HepG2 (cell line): ENCODE results near the gene PCGF2. TPM values are rescaled to one million over a fixed set of nuclear protein-coding genes. Genes with fewer than 3 reads are reported as not detected.
A peak's percentile ranks its signal among the peaks of the same experiment; 100 is the strongest.

Source experiments
- CENPX ChIP-seq: sonication (generic); formaldehyde crosslinking; IDR thresholded peaks from 2 replicates; pipeline ENCODE4 v1.9.0; 2021; ENCODE audit warnings: mild to moderate bottlenecking, missing genetic modification reagents, moderate library complexity
- ELK4 ChIP-seq: sonication (generic); formaldehyde crosslinking; IDR thresholded peaks from 2 replicates; pipeline ENCODE4 v1.9.0; 2021; ENCODE audit warnings: missing genetic modification reagents, borderline replicate concordance
- HDAC6 ChIP-seq: fragments of 200-600 bp; sonication (generic); IDR thresholded peaks from 2 replicates; pipeline ENCODE4 v1.7.0; 2017; ENCODE audit warnings: mild to moderate bottlenecking, antibody characterized with exemption, low read length, low read depth
- IKZF5 ChIP-seq: IDR thresholded peaks from 2 replicates; pipeline ENCODE4 v1.6.1; 2018; ENCODE audit warnings: missing genetic modification reagents, mild to moderate bottlenecking, missing compliant biosample characterization
- NR2F2 ChIP-seq: IDR thresholded peaks from 2 replicates; pipeline ENCODE4 v1.6.1; 2012; ENCODE audit warnings: low read depth, inconsistent platforms, borderline replicate concordance
- PRDM15 ChIP-seq: sonication (generic); formaldehyde crosslinking; IDR thresholded peaks from 2 replicates; pipeline ENCODE4 v1.4.0; 2020; ENCODE audit warnings: missing genetic modification reagents
- TOPORS ChIP-seq: sonication (generic); formaldehyde crosslinking; IDR thresholded peaks from 2 replicates; pipeline ENCODE4 v1.8.0; 2023; ENCODE audit warnings: mild to moderate bottlenecking, missing genetic modification reagents
- ZNF18 ChIP-seq: sonication (generic); formaldehyde crosslinking; IDR thresholded peaks from 2 replicates; pipeline ENCODE4 v1.8.0; 2022; ENCODE audit warnings: mild to moderate bottlenecking, missing genetic modification reagents; ENCODE audit not compliant: insufficient replicate concordance
- ZNF224 ChIP-seq: sonication (generic); formaldehyde crosslinking; IDR thresholded peaks from 2 replicates; pipeline ENCODE4 v1.5.0; 2020; ENCODE audit warnings: mild to moderate bottlenecking, missing genetic modification reagents
- ZNF318 ChIP-seq: sonication (generic); formaldehyde crosslinking; IDR thresholded peaks from 2 replicates; pipeline ENCODE4 v1.4.0; 2020; ENCODE audit warnings: mild to moderate bottlenecking, missing genetic modification reagents
- ZNF678 ChIP-seq: sonication (generic); formaldehyde crosslinking; IDR thresholded peaks from 2 replicates; pipeline ENCODE4 v1.4.0; 2020; ENCODE audit warnings: mild to moderate bottlenecking, missing genetic modification reagents
- polyA plus RNA-seq, 8 experiments: library from polyadenylated mRNA; depleted of rRNA in 3 of 8; stranded (reverse) in 7 of 8; unstranded in 1 of 8; fragments of >200 nt; fragmentation: Illumina TruSeq in 4 of 8; extraction: Trizol in 4 of 8; gene quantifications; 2 replicates each; pipeline versions ENCODE4 v1.2.1 to v1.2.3, GENCODE V29; 2011 to 2016; ENCODE audit warnings: low read depth in 4 of 8, missing spikeins in 1 of 8, mixed read lengths in 1 of 8; ENCODE audit not compliant: insufficient read depth in 1 of 8
- total RNA-seq, 5 experiments: library from RNA; depleted of rRNA; stranded (reverse); fragments of >200 nt; fragmentation: Illumina TruSeq; extraction: Trizol; gene quantifications; 2 replicates each; pipeline ENCODE4 v1.2.3, GENCODE V29; 2016; ENCODE audit warnings: low read depth in 1 of 5

PCGF2 gene
- total and polyA plus RNA-seq, 2 of the 13 experiments (the other 11 are each of a cell fraction or from before 2014, with no cell fraction given): 11.6 to 29.4 TPM

GRCh38 chr17:38749223-38750043 lies 1.3 kb upstream of the PCGF2 start (continued):
- TF ChIP-seq PRDM15 (peak; percentile 81), ZNF318 (CRISPR knock-in tag) (peak; percentile 13; the same call in 1 of the 2 replicates), IKZF5 (CRISPR knock-in tag) (peak; percentile 93), CENPX (CRISPR knock-in tag) (no peak), ZNF224 (CRISPR knock-in tag) (peak; percentile 71; the same call in 1 of the 2 replicates), ZNF18 (CRISPR knock-in tag) (peak; percentile 71), ELK4 (peak; percentile 88; the same call in 1 of the 2 replicates), HDAC6 (peak; percentile 80; the same call in 1 of the 2 replicates), TOPORS (CRISPR knock-in tag) (peak; percentile 51; the same call in 1 of the 2 replicates), ZNF678 (no peak; the same call in 1 of the 2 replicates), NR2F2 (no peak; the same call in 1 of the 2 replicates)
